Stimulated activated naive CD4-positive, alpha-beta T cell (primary cell): Measurements from ENCODE around the gene GAL3ST2.

ENCODE experiments used
- DNase-seq, 6 experiments: peaks; one replicate each; lab custom pipeline; 2025; lab: John Stamatoyannopoulos, UW

GAL3ST2 gene

GRCh38 chr2:241844831-241845578, 68.4 kb downstream of the GAL3ST2 start:
- no peak for DNase-seq

- no peak for DNase-seq
Observed at GRCh38 chr2:241846406-241846805, 69.8 kb downstream of the GAL3ST2 start.

- no peak for DNase-seq
Observed at GRCh38 chr2:241848761-241849615, 72.4 kb downstream of the GAL3ST2 start.

- no peak for DNase-seq
Observed at GRCh38 chr2:241849616-241850543, 73.3 kb downstream of the GAL3ST2 start.

GRCh38 chr2:241850544-241851324, 74.1 kb downstream of the GAL3ST2 start:
- DNase-seq = no peak

GRCh38 chr2:241851325-241852115, 74.9 kb downstream of the GAL3ST2 start:
- no peak for DNase-seq

GRCh38 chr2:241852116-241852980, 75.7 kb downstream of the GAL3ST2 start:
- no peak for DNase-seq

GRCh38 chr2:241852981-241853631, 76.5 kb downstream of the GAL3ST2 start:
- DNase-seq = no peak
